T follicular helper cell (primary cell): ENCODE data around the gene PGM5.

Experiments
- DNase-seq: peaks from one replicate; pipeline ENCODE4 v3.0.0-alpha.2; 2020; ENCODE audit warnings: low read depth

Gene PGM5

GRCh38 chr9:68495247-68495646 lies 138.8 kb downstream of the PGM5 start:
- no peak for DNase-seq

DNA sequence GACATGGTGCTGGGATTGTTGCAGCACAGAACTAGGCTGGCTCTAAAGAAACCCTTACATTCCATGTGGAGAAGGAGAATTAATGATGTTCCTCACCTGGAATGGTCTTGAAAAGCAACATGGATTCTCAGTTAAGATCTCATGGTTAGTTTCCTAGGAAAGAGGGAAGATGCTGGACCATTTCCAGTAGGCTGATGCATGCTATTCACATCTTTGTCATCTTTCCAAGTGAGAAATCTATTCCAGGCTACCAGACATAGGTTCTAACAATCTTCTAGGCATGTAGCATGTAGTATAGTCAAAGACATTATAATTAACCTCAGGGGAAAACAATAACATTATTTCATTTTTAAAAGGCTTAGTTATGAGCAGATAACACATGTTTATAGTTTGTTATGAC lies 139.9 kb downstream of the PGM5 start:
- no peak for DNase-seq

GRCh38 chr9:68497629-68498028 lies 141.2 kb downstream of the PGM5 start:
- no peak for DNase-seq

- DNase-seq, result no peak
Measured at GRCh38 chr9:68498816-68499215, 142.4 kb downstream of the PGM5 start.

GRCh38 chr9:68500457-68501381 lies 144.3 kb downstream of the PGM5 start:
- no peak for DNase-seq

GRCh38 chr9:68502279-68502678 lies 145.9 kb downstream of the PGM5 start:
- no peak for DNase-seq

DNA sequence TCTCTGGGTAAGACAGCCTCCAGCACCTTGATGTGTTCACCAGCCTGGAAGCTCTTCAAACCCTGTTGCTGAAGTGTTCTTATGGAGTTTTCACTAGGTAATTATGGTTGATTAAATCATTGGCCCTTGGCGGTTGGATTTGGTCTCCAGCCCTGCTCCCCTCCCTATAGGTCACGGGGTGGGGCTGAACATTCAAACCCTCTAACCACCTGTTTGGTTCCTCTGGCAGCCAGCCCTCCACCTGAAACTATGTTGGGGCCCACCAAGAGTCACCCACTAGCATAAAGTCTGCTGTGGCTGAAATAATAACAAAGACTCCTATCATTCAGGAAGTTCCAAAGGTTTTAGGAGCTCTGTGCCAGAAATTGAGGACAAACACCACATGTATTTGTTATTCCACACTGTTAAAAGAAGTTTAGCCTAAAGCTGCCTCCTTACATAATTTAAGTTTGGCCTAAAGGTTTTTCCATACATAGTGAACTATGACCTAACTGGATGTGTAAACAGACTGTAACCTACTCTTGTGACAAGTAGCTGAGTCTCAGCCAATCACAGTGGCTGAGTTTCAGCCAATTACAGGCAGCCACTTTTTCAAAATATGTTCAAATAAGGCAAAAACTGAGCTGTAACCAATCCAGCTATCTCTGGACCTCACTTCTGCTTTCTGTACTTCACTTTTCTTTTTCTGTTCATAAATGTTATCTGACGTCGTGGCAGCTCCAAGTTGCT lies 149.4 kb downstream of the PGM5 start:
- DNase-seq, result no peak

GRCh38 chr9:68506551-68506950 lies 150.1 kb downstream of the PGM5 start:
- no peak for DNase-seq

- DNase-seq, result no peak
Measured at GRCh38 chr9:68507130-68507805, 150.9 kb downstream of the PGM5 start.

DNA sequence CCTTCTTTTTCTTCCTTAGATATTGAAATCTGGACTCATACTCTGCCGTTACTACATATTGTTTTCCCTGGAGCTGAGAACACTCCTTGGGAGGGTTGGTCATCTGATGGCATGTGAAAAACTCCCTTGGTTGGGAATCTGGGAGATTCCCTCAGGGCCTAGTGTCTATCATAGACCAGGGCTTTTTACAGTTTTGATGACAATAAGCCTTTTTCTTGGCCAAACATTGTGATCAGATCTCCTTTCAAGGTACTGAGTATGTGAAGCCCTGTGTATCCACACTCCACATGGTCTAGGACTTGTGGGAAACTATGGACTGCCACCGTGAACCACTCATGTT lies 151.4 kb downstream of the PGM5 start:
- no peak for DNase-seq

DNA sequence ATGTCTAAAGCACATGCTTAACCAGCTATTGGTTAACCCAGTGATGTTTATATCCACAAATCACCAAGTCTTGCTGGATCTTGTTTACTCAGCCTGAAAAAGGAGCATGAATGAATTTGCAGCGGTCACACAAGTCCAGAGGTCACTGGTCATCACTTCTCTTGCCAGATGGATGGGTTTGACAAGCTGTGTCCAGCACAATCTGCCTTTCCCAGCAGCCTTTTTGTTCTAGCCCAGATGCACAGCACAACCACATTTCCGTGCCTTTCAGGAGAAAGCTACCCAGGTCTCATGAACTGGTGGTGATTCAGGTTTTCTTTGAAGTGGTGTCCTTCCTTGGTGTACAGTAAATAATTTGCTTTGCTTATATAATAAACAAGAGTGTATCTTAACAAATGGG lies 152.1 kb downstream of the PGM5 start:
- no peak for DNase-seq

- no peak for DNase-seq
Measured at GRCh38 chr9:68509689-68510088, 153.3 kb downstream of the PGM5 start.

- DNase-seq, result no peak
Measured at GRCh38 chr9:68513385-68513784, 157.0 kb downstream of the PGM5 start.

DNA sequence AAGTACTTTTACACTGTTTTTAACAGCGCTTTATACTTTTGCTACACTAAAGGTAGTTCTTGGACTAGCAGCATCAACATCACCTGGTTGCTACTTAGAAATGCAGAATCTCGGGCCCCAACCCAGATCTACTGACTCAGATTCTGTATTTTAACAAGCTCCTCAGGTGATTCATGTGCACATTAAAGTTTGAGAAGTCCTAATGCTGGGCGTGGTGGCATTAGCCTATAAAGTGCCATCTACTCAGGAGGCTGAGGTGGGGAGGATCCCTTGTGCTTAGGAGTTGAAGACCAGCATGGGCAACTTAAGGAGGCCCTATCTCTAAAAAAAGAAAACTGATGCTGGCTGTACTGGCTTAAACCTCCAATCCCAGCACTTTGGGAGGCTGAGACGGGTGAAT lies 157.6 kb downstream of the PGM5 start:
- DNase-seq, result no peak

DNA sequence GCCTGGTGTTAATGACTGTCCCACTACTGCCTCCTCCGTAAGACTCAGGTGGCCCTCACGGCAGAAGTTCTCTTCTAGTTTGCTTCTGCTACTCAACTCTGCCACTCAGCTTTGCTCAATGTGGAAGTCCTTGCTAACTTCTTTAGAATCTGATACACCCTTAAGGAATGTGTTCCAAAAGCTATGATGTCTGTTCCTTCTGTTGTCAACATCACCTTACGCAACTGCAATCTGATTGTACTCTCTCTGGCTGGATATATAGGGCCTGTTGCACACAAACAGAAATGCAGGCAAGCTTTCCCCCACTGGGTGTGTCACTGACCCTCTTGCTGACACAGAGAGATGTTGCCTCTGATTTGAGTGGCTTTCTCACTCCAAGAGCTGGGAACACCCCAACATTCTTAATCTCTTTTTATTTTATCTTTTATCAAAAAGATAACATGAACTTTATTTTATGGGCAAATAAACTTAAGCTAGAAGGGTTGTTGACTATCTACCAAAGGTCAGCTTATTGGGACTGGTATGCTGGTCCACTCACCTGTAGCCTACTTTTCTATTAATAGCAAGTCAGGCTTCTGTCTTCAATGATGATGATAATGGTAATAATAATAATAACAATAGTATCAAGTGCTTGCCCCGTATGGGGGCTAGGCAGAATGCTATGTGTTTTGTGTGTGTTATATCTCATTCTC lies 159.1 kb downstream of the PGM5 start:
- DNase-seq, result no peak

DNA sequence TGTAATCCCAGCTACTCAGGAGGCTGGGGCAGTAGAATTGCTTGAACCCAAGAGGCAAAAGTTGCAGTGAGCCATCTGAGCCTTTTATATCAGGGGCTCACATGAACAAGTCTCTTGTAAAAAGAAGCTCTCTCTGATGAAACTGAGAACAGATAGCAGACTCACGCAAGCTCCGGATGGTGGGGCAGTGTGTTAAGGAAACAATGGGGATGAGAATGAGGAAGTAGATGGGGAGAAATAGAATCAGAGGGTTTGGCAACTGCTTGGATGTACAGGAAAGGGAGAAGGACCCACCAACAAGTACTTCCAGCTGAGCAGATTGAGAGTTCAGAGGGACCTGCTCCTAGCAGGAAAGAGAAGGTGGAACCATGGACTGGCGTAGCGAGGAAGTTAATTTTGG lies 165.7 kb downstream of the PGM5 start:
- DNase-seq, result no peak

- no peak for DNase-seq
Measured at GRCh38 chr9:68522954-68523353, 166.5 kb downstream of the PGM5 start.

GRCh38 chr9:68523367-68523936 lies 167.0 kb downstream of the PGM5 start:
- no peak for DNase-seq

GRCh38 chr9:68530618-68531017 lies 174.2 kb downstream of the PGM5 start:
- DNase-seq, result no peak

DNA sequence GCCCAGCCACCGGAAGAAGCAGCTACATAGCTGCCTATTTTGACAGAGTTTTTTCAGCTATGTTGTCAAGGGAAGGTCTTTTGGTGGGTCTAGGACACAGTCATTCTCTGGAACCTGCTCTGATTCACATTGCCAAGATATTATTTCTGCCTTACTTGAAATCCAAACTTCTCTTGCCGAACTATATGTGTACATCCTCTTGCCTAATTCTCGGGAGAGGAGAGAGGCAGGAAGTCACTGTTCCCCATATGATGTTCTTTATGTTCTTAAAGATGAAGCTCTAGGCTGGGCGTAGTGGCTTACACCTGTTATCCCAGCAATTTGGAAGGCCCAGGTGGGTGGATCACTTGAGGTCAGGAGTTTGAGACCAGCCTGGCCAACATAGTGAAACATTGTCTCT lies 175.7 kb downstream of the PGM5 start:
- DNase-seq, result no peak

- no peak for DNase-seq
Measured at GRCh38 chr9:68533678-68534077, 177.3 kb downstream of the PGM5 start.
